KOPT-K1 (cell line): ENCODE results near the gene CC2D2A.
A peak's percentile ranks its signal among the peaks of the same experiment; 100 is the strongest.
"Not testable (repeated sequence)": the region's sequence is repeated elsewhere in the genome, so short reads cannot be mapped to it uniquely, and the experiment has no call there.

Source experiments
- H3K27ac ChIP-seq: fragments of 200-600 bp; sonication (generic); 2 replicates; pipeline ENCODE4 v1.5.1; 2016; ENCODE audit warnings: antibody characterized with exemption, mild to moderate bottlenecking, low read depth, low read length; ENCODE audit not compliant: poor library complexity, severe bottlenecking
- H3K36me3 ChIP-seq: fragments of 200-600 bp; sonication (generic); 2 replicates; pipeline ENCODE4 v1.5.1; 2017; ENCODE audit warnings: antibody characterized with exemption, mild to moderate bottlenecking, low read length, moderate library complexity; ENCODE audit not compliant: insufficient read depth
- H3K9me3 ChIP-seq: fragments of 200-600 bp; sonication (generic); 2 replicates; pipeline ENCODE4 v1.5.1; 2017; ENCODE audit warnings: antibody characterized with exemption, low read length, mild to moderate bottlenecking; ENCODE audit not compliant: insufficient read depth, poor library complexity, severe bottlenecking

CC2D2A gene

GRCh38 chr4:15587649-15588048 lies 118.0 kb downstream of the CC2D2A start:
- no peak overlapping the region for H3K27ac ChIP-seq
- H3K36me3 ChIP-seq, result no peaks in the 10 kb centered on the region
- no peaks in the 10 kb centered on the region for H3K9me3 ChIP-seq

- Histone ChIP-seq H3K36me3 (no peaks in the 10 kb centered on the region), H3K27ac (no peak overlapping the region), H3K9me3 (no peaks in the 10 kb centered on the region)
Measured at GRCh38 chr4:15592799-15593198, 123.1 kb downstream of the CC2D2A start.

DNA sequence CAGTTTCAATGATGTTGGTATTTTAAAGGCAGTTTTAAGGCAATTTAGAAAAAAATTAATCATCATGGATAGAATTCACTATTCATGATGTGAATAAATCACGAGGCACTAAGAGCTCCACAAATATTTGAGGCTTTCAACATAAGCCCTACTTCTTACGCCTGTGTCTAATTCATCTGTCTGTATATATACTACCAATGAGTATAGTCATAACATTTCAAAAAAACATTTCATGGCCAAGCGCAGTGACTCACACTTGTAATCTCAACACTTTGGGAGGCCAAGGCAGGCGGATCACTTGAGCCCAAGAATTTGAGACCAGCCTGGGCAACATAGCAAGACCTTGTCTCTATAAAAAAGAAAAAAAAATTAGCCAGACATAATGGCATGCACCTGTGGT lies 129.0 kb downstream of the CC2D2A start:
- Histone ChIP-seq H3K9me3 (peaks cover 4% of the 10 kb centered on the region), H3K36me3 (peaks cover 20% of the 10 kb centered on the region; the same call in 1 of the 2 replicates), H3K27ac (no peak overlapping the region)

DNA sequence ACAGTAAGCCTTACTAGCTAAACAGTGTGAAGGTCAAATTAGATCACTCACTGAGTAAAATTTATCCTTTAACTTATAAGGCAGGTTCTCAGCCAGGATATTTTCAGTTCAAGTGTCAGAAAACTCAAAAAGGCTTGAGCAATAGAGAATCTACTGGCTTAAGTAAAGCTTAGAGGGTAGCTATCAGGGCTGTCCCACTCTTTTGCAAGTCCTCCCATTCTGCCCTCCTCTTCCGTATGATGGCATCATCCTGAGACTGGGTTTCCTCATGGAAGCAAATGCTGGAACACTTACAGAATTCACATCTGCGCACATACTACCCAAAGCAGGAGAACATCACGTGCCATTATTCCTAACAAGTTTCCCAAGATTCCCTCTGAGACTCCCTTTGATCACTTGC lies 130.5 kb downstream of the CC2D2A start:
- Histone ChIP-seq H3K36me3 (peaks cover 35% of the 10 kb centered on the region), H3K9me3 (peaks cover 6% of the 10 kb centered on the region), H3K27ac (no peak overlapping the region)

DNA sequence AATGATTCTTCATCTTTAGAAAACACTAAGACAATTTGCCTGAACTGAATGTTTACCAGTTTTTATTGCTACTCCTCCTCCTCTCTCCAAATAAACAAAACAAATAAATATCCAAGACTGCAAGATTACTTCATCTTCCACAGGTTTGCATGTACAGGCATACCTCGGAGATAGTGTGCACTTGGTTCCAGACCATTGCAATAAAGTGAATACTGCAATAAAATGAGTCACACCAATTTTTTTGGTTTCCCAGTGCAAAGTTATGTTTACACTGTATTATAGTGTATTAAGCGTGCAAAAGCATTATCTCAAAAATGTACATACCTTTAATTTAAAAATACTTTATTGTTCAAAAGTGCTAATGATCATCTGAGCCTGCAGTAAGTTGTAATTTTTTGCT lies 132.2 kb downstream of the CC2D2A start:
- Histone ChIP-seq H3K36me3 (peaks cover 43% of the 10 kb centered on the region), H3K9me3 (peaks cover 6% of the 10 kb centered on the region), H3K27ac (no peak overlapping the region)

DNA sequence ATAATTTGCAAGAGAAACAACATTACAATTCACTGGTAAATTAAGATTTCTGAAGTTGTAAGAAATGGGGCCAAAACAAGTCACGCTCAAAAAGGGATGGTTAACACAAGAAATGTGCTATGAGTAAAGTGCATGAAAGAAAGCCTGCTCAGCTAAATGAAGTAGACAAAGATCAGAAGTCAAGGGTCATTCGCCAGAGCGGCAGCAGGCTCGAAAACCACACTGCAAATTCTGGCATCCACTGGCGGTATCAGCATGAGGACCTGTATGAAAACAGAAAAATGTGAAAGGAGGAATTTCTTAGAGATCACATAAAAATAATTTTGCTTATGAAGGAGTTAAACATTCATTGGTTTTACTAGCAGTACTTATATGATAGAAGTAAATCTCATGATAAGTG lies 135.9 kb downstream of the CC2D2A start:
- peaks cover 47% of the 10 kb centered on the region for H3K36me3 ChIP-seq
- no peak overlapping the region for H3K27ac ChIP-seq
- peaks cover 6% of the 10 kb centered on the region for H3K9me3 ChIP-seq

DNA sequence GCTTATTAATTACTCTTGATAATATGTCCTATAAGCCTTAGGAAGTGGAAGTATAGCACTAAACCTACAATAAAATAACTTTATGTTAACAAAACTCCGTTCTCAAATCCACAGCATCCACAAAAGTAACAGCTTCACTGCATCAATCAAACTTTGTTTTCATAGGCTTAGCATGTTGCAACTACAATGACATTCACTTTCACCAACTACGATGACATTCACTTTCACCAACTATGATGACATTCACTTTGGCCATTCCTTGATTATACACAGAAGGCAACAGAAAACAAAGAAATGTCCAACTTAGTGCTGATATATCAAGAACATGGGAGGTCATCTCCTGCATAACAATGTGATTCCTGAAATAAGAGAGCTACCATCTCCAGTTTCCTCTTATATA lies 141.2 kb downstream of the CC2D2A start:
- Histone ChIP-seq H3K27ac (no peak overlapping the region), H3K36me3 (peaks cover 36% of the 10 kb centered on the region), H3K9me3 (no peaks in the 10 kb centered on the region)

- peaks cover 12% of the 10 kb centered on the region for H3K9me3 ChIP-seq
- H3K27ac ChIP-seq, result no peak overlapping the region
- H3K36me3 ChIP-seq, result peaks cover 47% of the 10 kb centered on the region
Measured at GRCh38 chr4:15612136-15612535, 142.5 kb downstream of the CC2D2A start.

GRCh38 chr4:15614891-15615290 lies 145.2 kb downstream of the CC2D2A start:
- H3K9me3 ChIP-seq, result peaks cover 40% of the 10 kb centered on the region
- not testable (repeated sequence) for H3K27ac ChIP-seq
- H3K36me3 ChIP-seq, result peaks cover 68% of the 10 kb centered on the region

DNA sequence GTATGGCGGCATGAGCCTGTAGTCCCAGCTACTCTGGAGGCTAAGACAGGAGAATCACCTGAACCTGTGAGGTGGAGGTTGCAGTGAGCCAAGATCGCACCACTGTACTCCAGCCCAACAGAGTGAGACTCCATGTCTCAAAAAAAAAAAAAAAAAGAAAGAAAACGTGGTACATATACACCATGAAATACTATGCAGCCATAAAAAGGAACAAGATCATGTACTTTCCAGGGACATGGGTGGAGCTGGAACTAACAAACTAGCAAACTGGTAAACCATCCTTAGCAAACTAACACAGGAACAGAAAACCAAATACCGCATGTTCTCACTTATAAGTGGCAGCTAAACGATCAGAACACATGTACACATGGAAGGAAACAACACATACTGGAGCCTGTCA lies 147.7 kb downstream of the CC2D2A start:
- peaks cover 78% of the 10 kb centered on the region for H3K36me3 ChIP-seq
- H3K9me3 ChIP-seq, result peaks cover 65% of the 10 kb centered on the region
- not testable (repeated sequence) for H3K27ac ChIP-seq

DNA sequence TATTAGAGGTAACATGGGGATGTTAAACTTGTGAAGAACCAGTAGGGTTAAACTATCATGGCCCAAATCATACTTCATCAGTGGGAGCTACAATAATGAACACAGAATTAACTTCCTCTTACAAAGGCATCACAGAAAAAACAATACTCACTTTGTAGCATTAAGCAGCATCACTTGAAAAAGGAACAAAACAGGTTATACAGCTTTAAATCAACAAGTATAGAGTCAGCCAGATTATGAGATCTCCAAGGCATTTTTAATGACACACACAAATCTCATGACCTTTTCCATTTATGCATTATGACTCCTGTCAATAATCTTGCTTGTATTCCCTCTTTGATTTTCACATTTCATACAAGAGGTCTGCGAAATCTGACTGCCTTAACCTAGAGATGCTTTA lies 167.1 kb downstream of the CC2D2A start:
- H3K9me3 ChIP-seq, result peaks cover 12% of the 10 kb centered on the region
- H3K27ac ChIP-seq, result no peak overlapping the region
- peaks cover 96% of the 10 kb centered on the region for H3K36me3 ChIP-seq

GRCh38 chr4:15638418-15638817 lies 168.7 kb downstream of the CC2D2A start:
- H3K36me3 ChIP-seq, result peaks cover 84% of the 10 kb centered on the region
- no peak overlapping the region for H3K27ac ChIP-seq
- peaks cover 5% of the 10 kb centered on the region for H3K9me3 ChIP-seq

- Histone ChIP-seq H3K27ac (no peak overlapping the region), H3K9me3 (no peaks in the 10 kb centered on the region), H3K36me3 (peaks cover 5% of the 10 kb centered on the region; the same call in 1 of the 2 replicates)
Measured at GRCh38 chr4:15648600-15648999, 178.9 kb downstream of the CC2D2A start.

- no peaks in the 10 kb centered on the region for H3K36me3 ChIP-seq
- H3K27ac ChIP-seq, result peak overlapping the region; percentile 37
- H3K9me3 ChIP-seq, result no peaks in the 10 kb centered on the region
Measured at GRCh38 chr4:15649914-15650545, 180.3 kb downstream of the CC2D2A start.
